ENCODE data around the gene LPP. TPM values are rescaled to one million over a fixed set of nuclear protein-coding genes. Genes with fewer than 3 reads are reported as not detected.

The LPP gene
- total RNA-seq, 1 donor from 2014 or later = 11.7 TPM

DNA sequence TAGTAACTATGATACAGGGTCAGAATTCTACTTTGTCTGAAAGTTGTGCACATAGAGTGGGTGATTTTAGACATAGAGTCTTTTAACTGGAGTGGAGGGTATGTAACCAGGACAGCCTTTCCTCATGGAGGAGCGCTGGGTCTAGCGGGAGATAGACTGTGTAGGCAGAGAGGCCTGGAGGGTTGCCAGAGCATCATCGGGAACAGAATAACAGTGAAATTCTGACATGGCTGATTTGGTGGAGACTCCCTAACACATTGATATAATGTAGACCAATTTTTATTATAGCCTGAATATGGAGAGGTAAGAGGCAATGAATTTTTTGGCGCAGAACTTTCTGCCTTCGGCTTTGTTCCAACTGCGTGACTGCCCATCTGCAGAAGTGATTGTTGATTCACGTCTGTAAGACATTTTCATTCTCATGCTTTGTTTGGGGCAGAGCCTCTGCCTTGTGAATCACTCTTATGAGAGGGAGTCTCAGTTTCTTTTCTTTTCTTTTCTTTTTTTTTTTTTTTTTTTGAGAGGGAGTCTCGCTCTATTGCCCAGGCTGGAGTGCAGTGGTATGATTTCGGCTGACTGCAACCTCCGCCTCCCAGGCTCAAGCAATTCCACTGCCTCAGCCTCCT is 16.0 kb downstream of the LPP start:
- DNase-seq = no peak

GRCh38 chr3:188170461-188171459 is 16.8 kb downstream of the LPP start:
- no peak for DNase-seq

DNA sequence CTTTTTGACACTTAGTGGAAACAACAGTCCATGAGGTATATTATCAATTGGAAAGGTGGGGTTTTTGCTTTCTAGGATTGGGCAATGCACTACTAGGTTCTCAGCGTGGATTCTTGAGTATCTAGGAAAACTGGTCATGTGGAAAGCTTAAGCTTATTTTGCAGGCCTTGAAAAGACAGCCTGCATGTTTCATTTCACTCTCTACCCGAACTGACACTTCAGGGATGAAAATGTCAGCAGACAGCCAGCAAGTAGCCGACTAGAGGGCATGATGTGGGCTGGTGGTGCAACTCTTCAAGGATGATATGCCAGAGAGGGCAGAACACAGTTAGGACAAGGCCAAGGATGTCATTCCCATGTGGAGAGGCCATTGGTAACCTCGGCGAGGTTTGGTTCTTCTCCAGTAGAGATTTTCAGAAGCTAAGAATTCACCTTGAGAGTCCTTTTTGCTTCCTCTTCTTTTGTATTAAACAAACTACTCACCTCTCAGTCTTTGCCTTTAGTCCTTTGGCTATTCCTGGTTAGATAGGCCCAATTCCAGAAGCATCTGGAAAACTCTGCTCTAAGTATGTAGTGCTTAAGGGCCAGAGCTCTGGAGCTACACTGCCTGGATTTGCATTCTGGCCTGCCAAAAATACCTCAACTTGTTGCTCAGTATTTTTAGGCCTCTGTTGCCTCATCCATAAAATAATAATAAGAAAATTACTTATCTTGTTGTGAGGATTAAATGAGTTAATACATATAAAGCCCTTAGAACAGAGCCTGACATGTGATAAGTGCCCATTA is 17.9 kb downstream of the LPP start:
- no peak for DNase-seq

DNA sequence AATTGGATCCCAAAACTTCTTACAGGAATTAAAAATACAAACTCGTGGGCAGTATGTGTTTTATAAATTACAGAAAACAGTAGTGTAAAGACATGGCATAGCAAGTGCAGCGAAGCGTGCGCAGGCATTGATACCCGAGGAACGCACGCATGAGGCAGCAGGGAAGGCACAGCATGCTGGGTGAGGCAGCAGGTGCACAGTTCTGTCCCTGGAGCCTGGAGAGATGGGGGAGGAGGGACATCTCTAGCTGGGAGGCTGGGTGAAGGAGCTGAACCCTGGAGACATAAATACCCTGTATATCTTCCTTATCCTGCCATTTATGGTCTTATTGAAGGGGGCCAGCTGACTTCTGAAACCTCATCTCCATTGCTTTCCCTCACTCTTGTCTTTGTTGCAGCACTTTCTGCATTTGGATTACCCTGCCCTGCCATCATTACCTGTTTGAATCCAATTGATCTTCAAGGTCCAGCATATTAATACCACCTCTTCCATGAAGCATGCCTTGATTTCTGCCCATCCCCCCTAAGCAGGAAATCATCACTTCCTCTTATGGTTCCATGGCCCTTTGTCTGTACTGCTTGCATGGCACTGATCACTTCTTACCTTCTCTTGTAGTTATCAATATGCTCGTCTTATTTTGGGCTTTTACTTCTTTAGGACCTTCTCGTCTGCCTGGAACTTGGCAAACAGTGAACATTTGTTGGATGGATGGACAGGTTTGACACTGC is 20.5 kb downstream of the LPP start:
- no peak for DNase-seq

DNA sequence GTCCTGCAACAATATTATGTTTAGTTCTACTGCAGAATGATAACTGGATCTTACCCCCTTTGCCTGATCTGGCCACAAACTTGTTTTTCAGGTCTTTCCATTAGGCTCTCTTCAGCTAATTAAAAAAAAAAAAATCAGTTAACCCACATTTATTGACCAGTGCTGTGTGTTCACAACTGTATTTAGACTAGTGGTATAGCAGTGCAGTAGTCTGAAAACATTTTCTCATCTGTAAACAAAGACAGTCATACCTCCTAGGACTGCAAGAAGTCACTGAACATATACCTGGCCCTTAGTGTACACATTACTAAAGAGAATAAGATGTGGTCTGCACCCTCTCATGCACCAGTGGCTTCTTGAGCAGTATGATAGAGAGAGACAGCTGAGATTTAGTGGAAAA is 22.5 kb downstream of the LPP start:
- no peak for DNase-seq

GRCh38 chr3:188176884-188177283 is 22.9 kb downstream of the LPP start:
- no peak for DNase-seq

DNA sequence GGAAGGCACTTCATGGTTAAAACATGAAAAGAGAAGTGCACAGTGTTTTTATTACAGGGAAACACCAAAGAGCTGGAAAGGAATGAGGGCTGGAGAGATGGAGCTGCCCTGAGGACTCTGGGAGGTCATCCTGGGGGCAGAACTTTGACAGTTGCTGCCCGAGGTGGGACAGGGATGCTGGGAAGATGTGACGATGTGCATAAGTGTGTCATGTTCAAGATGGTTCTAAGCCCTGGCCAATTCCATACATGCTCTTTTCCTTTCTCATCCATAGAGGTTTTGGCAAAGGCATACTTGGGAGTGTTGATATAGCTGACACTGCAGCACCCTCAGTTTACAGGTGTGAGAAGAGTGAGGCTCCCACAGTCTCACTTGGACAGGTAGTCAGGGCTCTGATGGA is 23.8 kb downstream of the LPP start:
- no peak for DNase-seq

DNA sequence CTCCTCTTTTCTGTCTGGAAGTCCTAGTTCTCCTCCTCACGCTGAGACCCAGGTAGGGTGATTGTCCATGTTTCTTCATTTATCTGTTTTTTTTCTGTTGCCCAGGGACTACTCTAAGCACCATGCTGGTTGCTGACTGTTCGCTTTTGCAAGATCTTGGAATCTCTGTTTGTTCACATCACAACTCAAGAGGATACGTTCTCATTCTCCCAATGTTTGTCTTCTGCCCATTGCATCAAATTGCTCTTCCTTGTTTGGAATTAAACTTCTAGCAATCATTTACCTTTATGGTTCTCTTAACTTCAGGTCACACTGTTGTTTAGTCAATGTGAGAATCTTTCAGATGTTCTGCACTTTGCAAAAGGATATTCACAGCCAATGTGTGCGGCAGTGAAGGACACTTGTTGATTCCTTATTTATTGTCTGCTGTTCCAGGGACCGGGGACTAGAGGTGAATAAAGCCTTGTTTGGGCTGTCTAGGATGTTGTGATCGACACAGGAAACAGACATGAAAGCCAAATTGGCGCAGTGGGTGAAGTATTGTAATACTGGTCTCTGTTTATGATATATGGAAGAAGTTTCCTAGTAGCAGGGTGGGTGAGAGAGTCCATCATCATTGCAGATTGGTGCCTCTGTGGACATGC is 24.5 kb downstream of the LPP start:
- no peak for DNase-seq

GRCh38 chr3:188179006-188179966 is 25.3 kb downstream of the LPP start:
- DNase-seq = no peak

DNA sequence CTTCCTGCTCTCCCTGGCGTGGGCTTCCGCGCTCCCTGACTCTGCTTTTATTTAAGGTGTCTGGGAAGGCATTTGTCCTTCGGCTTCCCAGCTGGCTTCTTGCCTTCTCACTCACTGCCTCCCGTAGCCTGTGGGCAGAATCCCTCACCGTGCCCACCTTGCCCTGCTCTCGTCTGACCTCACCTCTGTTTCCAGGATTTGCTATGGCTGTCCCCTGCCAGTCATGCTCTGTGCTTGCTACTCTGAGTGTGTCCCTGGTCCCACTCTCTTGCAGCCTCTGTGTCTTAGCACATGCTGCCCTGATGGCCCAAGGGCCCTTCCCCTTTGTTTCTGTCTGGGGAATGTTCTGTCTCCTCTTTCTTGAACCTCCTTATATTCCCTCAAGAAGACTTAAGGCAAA is 26.2 kb downstream of the LPP start:
- DNase-seq = no peak

DNA sequence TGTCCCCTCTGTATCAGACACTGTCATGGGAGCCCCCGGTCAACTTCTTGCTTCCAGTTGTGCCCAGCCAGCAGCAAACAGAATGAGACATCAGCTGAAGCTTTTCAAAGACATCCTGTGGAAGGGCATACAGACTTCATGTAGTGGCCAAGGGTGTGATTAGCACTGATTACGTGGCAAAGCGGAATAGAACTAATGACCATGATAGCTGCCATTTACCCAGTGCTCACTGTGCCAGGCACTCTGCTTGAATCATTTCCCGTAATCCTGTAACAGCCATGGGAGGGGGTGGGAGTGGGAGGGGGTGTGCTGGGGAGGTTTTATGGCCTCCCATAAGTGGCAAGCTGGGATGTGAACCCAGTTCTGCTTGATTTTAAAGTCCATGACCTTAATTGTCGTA is 29.5 kb downstream of the LPP start:
- DNase-seq = no peak

GRCh38 chr3:188184160-188184559 is 30.2 kb downstream of the LPP start:
- DNase-seq = no peak

DNA sequence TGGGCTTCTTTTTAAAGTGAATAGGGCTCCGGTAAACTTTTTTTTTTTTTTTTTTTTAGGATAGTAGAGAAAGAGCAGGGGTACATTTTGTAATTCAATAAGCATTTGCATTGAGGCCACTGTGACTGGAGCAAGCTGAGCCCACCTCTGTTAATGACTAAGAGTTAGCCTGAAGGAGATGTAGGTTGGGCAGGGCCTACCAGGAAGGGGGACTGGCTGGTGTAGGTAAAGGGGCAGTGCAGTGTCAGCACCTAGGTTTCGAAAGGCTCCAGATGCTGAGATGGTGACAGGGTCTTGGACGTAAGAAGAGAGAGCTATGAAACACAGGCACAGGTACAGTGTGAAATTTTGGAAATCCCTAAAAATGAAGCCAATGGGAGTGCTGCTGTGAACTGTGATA is 30.7 kb downstream of the LPP start:
- DNase-seq = no peak

DNA sequence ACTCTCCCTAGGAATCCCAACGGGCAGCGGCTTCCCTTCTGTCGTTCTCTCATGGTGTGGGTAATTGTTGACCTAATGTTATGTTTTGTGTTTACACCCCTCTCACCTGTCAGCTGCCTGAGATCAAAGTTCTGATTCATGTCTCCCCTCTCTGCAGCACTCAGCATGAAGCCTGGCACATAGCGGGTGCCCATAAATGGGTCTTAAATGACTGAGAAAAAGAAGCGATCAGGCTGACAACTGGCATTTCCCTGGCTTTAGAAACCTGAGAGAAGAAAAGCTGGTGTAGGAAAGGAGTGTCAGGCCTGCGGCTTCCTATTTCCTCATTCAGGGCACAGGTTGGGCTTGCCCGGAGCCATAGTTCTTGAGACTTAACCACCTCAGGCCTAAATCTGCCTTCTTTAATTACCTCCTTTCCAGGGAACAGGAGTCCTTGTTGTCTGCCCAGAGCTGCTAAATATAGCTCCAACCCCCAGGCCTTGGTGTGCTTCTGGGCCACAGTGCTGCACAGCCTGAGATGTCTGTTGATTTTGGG is 31.8 kb downstream of the LPP start:
- DNase-seq = no peak

GRCh38 chr3:188187053-188187452 is 33.1 kb downstream of the LPP start:
- no peak for DNase-seq

GRCh38 chr3:188188911-188189310 is 35.0 kb downstream of the LPP start:
- DNase-seq = no peak

GRCh38 chr3:188191460-188191859 is 37.5 kb downstream of the LPP start:
- no peak for DNase-seq

DNA sequence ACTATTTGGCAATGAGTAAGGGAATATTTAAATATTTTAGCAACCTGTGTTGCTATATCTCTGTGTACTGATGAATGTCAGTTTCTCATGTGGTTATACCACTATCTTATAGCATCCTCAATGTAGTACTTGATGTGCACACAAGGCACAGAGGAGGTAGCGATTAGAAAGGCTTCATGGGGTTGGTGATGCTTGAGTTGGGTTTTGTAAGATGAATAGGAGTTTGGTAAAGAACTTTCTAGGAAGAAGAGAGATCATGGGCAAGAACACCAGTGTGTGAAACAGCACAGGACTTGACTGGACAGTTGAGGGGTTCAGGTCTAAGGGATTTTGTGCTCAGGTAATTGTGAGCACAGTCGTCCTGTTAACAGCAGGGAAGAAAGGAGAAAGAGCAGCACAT is 38.1 kb downstream of the LPP start:
- no peak for DNase-seq

DNA sequence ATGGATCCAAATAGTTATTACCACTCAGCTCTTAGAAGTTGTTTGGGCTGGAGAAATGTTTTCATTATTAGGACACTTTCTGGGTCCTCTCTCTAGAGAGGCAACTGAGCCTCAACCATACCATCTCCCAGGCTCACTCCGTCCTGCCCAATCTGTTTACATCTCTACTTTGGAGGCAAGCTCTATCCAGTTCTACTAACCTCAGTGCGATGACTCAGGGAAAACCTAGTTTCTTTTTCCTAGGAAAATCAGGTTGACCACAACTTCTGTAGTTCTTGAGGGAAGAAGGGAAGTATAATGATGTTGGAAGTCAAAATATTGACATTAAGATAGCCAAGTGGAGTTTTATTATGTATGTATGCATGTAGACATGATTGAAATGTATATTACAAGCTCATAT is 40.4 kb downstream of the LPP start:
- no peak for DNase-seq
